GM18858 (cell line): Measurements from ENCODE around the gene CCDC24.

Source experiments
- ATAC-seq: cut with Tn5 transposase; IDR thresholded peaks from one replicate; pipeline ENCODE4 v1.9.1; 2021; ENCODE audit not compliant: unreplicated experiment

Gene CCDC24

DNA sequence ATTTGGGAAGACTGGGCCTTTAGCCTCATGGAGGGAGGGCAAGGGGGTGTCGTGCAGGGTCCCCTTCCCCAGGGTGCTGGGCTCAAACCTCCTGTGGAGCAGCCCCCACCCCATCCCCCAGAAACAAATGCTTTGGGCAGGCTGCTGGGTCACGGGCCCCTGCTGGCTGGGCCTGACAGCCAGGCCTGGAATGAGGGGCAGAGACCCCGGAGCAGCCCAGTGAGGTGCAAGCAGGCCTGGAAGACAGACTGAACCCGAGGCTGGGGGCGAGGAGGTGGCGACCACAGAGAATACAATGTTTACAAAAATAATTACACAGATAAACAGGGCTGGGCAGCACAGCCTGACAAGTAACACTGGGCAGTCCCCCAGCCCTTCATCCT is 5.3 kb downstream of the CCDC24 start:
- ATAC-seq: no peak

DNA sequence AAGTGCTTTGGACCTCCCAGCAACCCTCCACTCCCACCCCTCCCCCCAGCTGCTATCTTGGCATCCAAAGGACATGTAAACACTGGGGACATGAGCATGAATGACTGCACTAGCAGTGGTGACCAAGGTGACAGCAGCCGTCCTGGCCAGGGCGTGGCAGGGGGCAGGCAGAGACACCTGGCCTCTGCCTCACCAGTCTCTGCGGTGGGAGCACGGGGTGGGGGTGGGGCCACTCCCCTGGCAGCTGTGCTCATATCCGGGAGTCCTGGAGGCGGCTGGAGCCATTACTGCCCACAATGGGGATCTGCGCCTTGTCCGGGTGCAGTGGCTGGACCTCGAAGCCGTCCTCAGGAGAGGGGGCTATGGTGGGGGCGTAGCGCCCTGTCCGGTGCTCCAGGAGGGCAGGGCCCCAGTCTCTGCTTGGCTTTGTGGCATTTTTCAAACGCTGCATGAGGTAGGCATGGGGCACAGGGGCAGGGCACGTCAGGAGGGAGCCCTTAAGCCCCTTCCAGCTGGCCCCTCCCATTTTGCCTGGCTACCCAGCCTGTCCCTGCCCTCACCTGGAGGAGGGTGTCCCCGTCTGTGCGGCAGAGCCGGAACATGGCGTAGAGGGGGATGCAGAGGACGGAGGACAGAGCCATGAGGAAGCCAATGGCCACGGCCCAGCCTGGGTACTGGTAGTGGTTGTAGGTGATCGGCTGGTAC is 6.0 kb downstream of the CCDC24 start:
- ATAC-seq: no peak

DNA sequence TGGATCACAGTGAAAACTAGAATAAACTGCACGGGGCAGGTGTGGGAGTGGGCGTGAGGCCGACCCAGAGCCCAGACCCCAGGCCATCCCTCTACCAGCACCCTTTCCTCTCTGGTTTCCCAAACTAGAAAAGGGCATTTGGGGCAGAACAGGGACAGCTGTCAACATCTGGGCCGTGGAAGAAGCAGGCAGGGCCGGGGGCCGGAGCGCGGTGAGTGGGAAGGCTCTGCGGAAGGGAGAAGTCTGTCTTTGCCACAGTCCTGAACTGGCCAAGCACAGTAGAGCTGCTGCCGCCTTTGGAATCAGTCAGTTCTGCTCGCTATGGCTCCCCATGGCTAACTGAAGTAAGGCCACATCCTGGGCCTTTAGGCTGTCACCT is 6.6 kb downstream of the CCDC24 start:
- ATAC-seq: no peak

DNA sequence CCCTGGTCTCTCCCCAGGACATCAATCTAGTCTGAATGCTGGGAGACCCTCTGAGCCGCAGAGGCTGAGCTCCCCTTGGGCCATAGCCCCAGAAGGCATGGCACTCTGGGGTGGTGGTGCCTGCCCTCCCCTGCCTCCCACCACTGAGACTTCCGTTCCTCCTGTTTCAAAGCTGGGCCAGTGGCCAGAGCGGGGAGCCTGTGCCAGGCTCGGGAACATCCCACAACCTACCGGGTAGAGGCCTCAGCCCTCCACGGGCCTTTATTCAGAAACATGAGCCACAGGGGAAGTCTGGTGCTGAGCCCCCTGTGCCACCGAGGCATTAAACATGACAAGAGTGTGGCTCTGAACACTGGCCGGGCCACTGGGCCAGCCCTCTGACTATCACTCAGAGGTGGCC is 8.1 kb downstream of the CCDC24 start:
- no peak for ATAC-seq

DNA sequence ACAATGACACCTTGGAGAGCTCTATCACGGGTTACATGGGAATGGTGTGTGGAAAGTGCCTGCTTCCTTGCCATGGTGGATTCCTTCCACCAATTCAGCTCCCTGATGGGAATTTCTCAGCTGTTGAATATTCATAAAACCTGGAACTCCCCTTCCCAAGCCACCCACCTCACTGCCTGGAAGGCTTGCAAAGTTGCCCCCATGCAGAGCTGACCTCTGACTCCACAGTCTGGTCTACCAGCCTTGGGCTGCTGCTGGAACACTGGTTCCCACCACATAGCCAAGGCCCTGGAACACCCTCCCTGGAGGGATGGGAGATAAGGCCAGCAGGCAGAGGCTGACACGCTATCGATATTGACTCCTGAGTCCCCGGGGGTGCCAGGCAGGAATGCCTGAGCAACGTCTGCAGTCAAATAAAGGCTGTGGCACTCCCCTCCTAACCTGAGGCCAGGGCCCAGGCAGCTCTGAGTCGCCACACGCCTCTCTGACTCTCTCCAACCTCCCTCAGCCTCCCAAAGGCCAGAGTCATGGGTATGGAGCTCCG is 8.8 kb downstream of the CCDC24 start:
- ATAC-seq: no peak

DNA sequence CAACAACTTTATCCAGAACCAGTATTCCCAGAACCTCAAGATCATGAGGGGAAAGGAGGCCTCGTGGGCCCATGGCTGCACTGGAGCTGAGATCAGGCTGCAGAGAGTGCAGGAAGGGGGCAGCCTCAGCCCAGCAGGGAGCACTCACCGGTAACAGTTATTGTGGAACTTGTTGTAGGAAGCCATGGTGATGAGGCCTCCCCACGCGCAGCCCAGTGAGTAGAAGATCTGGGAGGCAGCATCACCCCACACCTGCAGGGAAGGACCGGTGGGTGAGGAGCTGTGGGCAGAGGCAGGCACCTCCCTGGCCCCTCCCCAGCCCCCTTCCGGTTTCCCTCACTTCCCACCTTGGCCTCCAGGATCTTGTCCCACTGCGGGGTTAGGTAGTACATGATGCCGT is 10.8 kb downstream of the CCDC24 start:
- no peak for ATAC-seq

DNA sequence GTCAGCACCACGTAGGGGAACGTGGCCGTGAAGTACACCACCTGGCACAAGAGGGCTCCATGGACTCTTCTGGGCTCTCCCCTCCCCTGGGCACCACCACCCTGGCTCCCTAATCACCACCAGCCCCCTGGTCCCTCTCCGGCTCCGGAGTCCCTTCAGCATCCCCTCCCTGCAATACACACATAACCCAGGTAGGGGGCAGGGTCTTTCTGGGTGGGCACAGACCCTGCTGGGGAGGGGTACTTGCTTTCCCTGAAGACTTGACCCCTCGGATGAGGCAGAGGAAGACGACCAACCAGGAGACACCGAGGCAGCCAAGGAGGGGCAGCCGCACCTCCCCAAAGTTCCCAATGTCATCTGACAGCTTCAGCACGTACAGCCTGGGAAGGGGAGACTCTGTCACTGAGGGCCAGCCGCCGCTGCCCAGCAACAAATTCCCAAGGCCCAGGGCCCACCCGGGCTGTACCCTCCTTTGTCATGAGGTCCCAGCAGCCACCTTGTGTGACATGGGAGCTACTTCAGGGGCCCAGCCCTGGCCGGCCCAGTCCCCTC is 11.3 kb downstream of the CCDC24 start:
- ATAC-seq: no peak

DNA sequence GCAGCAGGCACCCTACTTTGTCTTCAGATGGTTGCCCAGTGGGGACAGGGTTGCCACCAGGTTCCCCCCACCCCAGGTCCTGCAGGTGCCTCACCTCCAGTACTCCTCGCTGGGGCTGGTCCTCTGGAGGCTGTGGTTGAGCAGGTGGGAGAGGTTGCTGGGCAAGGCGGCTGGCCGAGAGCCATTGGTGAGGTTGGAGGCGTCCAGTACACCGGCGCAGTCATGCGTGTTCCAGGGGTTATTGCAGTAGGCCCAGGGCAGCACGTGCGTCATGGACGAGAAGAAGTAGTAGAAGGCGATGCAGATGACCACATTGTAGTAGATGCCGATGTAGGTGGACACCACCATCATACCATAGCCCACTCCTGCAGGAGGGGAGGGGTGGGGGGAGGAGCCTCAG is 16.9 kb downstream of the CCDC24 start:
- no peak for ATAC-seq

DNA sequence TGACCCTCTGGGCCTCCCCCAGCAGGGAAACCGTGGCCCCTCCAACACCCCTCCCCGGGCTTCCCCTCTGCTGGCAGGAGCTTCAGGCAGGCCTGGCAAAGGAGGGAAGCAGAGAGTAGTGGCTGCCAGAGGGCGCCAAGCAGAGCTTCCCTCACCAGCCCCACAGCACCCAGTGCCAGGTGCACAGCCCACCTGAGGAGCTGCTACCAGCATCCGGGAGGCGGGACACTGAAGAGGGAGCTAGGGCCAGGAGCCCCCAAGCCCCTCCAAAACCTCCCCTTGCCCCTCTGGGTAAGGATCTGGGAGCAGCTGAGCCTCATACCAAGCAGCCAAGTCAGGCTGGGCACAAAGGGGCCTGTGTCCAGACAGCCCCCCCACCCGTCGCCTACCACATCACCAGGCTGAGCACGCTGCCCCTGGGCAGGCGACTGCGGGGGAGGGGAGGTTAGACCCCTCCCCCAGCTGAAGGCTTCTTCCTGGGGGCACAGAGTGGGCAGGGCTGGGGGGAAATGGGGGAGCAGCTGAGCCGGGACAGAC is 19.6 kb downstream of the CCDC24 start:
- ATAC-seq: no peak

DNA sequence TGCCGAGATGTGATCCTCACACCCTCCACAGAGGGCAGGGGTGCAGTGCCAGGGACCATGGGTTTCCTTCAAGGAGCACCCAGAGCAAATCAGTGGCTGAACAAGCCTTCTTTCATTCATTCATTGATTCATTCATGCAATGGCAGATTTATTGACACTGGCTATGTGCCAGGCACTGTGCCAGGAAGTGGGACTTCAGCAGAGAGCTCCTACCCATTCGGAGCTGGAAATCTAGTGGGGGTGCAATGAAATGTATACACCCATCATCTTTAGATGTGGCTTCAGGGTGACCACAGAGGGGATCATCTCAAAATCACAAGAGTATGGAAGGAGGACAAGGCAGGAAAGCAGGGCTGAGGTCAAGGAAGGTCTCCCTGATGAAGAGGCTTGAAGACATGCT is 21.0 kb downstream of the CCDC24 start:
- ATAC-seq: no peak

DNA sequence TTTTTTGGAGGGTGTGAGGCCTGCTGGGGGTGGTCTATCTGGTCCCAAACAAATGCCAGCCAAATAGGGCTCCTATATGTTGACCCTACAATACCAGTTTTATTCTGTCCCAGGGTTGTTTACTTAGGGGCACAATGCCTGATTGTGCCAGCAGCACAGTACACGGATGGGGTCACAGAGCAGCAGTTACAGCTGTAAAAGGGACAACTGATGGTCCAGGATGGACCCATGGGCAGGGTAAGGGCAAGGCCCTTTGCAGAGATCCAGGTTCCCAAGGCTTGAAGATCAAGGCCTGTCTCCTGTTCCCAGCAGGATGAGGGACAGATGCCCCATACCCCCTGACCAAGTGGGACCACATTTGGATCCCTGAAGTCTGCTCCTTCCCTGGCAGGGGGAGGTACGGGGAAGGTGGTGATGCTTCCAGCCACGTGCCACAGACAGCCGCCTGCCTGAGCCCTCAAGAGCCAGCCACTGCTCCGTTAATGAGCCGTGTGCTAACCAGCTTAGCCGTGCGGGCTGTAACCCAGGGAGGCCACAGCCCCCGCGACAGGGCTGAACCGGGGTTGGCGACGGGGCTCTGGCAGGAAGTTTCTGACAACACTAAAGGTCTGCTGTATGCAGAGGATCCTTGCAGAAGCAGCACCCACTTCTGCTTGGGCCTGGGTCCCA is 21.7 kb downstream of the CCDC24 start:
- no peak for ATAC-seq

DNA sequence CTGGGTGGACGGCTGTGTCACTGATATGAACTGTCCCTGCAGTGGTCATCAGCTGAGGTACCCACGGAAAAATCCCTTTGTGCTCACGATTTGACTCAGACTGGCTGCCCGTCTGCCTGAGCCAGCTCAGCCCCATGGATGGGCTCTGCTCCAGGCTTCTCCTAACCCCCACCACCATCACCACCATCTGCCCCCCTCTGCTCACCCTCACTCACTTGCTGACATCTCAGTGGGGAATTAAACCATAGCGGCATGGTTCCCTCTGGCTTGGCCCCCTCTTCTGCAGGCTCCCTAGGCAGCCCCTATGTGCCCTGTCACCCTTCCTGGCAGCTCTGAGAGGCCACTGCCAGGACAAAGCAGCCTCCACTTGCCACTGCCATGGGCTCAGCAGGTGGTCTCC is 22.6 kb downstream of the CCDC24 start:
- no peak for ATAC-seq

DNA sequence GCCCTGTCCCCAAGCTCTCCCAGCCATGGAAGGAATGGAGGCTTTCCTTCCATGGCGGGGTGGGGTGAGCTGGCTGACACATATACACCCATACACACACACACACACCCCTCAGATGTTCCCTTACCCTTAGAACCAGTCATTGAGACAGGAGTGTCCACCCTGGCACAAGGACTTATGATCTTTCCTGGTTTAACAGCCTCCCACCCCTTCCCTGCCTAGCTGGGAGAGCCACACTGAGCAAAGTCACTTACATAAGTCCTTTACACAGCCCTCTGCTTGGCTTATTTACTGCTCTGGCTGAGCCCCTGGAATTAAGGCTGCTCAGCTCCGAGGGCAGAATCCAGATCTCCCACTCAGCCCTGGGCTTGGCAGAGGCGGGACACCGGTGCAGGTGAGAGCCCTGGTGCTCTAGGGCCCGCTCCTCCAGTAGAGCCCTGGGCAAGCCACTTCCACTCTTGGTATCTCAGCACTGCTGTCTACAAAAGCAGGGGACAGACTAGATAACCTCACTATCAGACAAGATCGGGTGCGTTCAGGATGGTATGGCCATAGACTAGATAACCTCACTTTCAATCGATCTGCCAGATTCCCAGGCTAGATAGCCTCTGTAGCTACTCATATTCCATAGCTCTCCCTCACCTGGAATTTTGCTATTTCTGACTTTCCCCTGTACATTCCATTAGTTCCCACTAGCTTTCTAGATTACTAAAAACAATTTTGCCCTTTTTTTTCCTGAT is 23.1 kb downstream of the CCDC24 start:
- ATAC-seq: no peak

DNA sequence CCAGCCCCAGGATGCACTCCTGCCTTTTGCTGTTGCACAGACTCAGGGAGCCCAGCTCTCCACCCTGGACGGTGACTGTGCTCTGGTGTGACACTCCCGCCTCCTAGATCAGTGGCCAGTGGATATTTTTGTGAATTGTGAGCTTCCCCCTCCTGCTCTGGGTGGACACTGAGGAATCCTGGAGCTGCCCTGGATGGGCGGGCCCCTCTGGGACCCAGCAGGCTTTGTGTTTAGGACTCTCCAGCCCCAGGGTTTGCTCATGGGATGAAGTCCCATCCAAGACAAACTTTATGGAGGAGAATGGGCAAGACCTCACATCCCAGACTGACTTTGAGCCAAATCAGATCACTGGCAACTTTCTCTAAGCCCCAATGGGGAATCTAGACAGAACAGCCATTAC is 23.8 kb downstream of the CCDC24 start:
- no peak for ATAC-seq

DNA sequence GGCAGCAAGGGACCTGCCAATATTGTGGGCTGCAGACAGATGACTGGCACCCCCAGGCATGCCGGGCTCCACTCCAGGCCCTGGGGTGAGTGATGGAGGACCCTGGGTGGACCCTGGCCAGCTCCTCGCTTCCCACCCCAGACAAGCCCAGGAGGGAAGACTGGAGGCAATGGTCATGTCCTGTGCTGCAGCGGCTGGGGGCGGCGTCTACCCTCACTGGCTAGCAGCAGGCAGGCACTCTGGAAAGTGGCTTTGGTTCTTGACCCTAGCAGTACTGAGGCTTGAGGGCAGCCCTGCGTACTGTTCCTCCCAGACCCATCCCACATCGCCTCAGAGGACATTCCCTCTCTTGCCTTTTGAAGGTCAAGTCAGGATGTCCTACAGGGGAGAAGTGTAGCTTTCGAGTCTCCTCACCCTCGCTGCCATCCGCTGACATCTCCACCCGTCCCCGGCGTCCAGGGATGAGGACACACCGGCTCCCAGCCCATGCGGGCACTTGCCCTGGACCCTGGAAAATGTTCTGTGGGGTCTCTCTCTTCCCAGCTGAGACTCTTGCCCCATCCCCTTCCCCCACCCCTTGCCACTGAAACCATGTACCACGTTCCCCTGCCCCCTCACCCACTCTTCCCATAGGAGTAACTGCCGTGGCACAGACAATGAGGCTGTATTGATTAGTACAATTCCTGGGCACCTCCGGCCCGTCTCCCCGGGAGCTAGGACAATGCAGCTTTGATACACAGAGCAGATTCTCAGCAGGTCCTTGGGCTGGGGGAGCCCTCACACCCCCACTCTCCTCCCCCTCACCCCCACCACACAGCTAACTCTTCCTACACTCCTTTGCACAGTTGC is 24.9 kb downstream of the CCDC24 start:
- no peak for ATAC-seq

DNA sequence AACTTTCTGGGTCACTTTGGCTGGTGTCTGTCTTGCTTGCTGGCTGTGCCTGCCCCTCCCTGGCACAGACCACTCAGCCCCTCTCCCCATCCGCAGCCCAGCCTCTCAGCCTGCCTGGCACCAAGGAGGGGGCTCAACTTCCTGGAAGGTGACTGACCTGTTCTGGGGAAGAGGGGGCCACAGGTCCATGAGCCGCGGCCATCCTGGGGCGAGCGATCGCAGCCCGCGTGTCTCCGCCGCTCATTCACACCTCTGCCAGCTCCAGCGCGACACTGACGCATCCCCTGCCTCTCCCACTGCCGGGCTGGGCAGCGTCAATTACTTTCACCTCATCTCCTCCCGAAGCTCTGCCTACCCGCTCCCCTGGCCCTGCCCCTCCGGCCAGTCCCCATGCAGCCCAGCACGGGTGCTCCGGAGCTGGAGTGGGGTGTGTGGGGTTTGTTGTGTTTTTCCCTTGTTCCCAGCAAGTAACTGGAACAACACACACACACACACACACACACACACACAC is 25.5 kb downstream of the CCDC24 start:
- ATAC-seq: no peak

DNA sequence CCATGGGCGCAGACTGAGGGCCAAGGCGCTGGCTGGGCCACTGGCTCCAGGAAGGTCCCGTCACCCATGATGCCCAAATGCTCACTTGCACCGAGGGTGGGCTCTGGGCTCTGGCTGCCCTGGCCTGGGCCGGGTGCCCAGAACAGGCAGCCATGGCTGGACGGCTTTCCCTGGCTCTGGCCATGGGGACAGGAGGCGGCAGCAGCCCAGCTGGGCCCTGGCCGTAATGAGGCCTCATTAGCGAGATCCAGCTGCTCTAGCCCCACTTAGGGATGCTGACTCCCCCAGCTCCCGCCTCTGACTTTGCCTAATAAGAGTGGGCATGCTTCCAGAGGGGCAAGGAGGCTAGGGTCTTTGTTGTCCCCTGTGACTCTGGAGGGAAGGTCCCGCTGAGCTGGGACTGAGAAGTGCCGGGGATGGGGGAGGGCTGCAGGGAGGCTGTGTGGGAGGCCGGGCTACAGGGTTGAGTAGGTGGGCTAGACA is 28.1 kb downstream of the CCDC24 start:
- no peak for ATAC-seq

DNA sequence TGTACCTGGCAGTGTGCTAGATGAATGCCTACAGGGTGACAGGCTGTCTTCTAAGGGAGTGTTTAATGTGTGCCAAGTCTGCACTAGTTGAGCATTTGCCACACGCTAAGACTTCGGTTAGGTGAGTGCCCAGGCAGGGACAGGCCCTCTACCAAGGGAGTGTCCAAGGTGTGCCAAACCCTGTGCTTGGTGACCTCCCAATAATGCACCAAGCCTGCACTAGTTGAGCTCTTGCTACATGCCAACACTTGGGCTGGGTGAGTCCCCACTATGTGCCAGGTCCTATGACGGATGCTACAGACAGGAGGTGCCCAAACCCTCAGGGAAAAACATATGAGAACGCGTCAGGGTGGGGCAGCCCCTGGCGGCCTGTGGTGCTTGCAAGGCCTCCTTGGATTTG is 29.1 kb downstream of the CCDC24 start:
- ATAC-seq: no peak

DNA sequence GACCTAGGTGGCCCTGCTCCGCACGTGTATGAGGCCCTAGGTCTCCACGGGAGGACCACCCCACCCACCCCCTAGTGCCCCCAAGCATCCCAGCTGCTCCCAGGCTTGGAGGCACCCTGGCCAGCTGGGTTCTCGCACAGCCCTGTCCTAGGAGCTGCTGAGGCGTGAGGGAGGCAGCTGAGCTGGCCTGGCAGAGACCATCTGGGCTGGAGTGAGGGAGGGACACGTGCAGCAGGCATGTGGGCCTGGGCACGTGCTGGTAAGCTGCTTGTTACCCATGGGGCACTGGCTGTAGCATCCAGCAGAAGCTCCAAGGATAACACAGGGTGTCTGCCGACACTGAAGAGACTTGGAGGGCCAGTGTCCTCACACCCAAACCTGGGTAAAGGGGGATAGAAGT is 29.8 kb downstream of the CCDC24 start:
- ATAC-seq: no peak
